Activated naive CD8-positive, alpha-beta T cell treated with anti-CD3 and anti-CD28 coated beads, Interleukin-2, amount 50 U/mL, for 24 hours (primary cell): ENCODE results near the gene MOCS3.
"Not testable (repeated sequence)": the region's sequence is repeated elsewhere in the genome, so short reads cannot be mapped to it uniquely, and the experiment has no call there.

ENCODE experiments used
- ATAC-seq: fragments of 150-1000 bp; cut with Tn5 transposase; one replicate; pipeline ENCODE4 v1.10.0; 2021
- DNase-seq: peaks from one replicate; pipeline ENCODE4 v3.0.0; 2021
- H3K27ac Mint-ChIP-seq: one replicate; pipeline ENCODE4 v1.8.0; 2021; ENCODE audit warnings: mild to moderate bottlenecking, mixed read lengths
- H3K27me3 Mint-ChIP-seq: one replicate; pipeline ENCODE4 v1.8.0; 2021; ENCODE audit warnings: mixed read lengths
- H3K36me3 Mint-ChIP-seq: one replicate; pipeline ENCODE4 v1.8.0; 2021; ENCODE audit warnings: low read depth, mixed read lengths
- H3K4me1 Mint-ChIP-seq: one replicate; pipeline ENCODE4 v1.8.0; 2021; ENCODE audit warnings: mixed read lengths
- H3K4me3 Mint-ChIP-seq: one replicate; pipeline ENCODE4 v1.8.0; 2021; ENCODE audit warnings: mild to moderate bottlenecking, moderate library complexity, mixed read lengths
- H3K9me3 Mint-ChIP-seq: one replicate; pipeline ENCODE4 v1.8.0; 2021; ENCODE audit warnings: mixed read lengths

MOCS3 gene

GRCh38 chr20:50957798-50958614, 612 bp upstream of the MOCS3 start, which contains the start of gene DPM1:
Gene DPM1 (minus strand): TSS chr20:50958532. CDS start chr20:50958523, 9 bp downstream.
- ATAC-seq, result peak; percentile 75
- Mint-ChIP-seq H3K9me3 (no peaks in the 10 kb centered on the region), H3K4me1 (peaks cover 66% of the 10 kb centered on the region), H3K27ac (peak within 1 kb of the TSS; percentile 100), H3K36me3 (peaks cover 55% of the 10 kb centered on the region), H3K27me3 (no peaks in the 10 kb centered on the region), H3K4me3 (peak within 1 kb of the TSS; percentile 95)
- peak; percentile 88 for DNase-seq

- peaks cover 42% of the 10 kb centered on the region for H3K36me3 Mint-ChIP-seq
- ATAC-seq (no peak), DNase-seq (no peak)
- H3K9me3 Mint-ChIP-seq, result no peaks in the 10 kb centered on the region
- H3K27ac Mint-ChIP-seq, result peak overlapping the region; percentile 100
- H3K4me3 Mint-ChIP-seq, result peak overlapping the region; percentile 95
- peaks cover 57% of the 10 kb centered on the region for H3K4me1 Mint-ChIP-seq
- no peaks in the 10 kb centered on the region for H3K27me3 Mint-ChIP-seq
Observed at GRCh38 chr20:50959543-50960126, 1.0 kb downstream of the MOCS3 start.

- H3K9me3 Mint-ChIP-seq, result no peaks in the 10 kb centered on the region
- no peak overlapping the region for H3K4me3 Mint-ChIP-seq
- ATAC-seq (no peak), DNase-seq (no peak)
- H3K36me3 Mint-ChIP-seq, result peaks cover 3% of the 10 kb centered on the region
- H3K4me1 Mint-ChIP-seq, result no peaks in the 10 kb centered on the region
- no peaks in the 10 kb centered on the region for H3K27me3 Mint-ChIP-seq
- H3K27ac Mint-ChIP-seq, result no peak overlapping the region
Observed at GRCh38 chr20:50967586-50967985, 9.0 kb downstream of the MOCS3 start.

- no peaks in the 10 kb centered on the region for H3K9me3 Mint-ChIP-seq
Observed at GRCh38 chr20:50968289-50968688, 9.7 kb downstream of the MOCS3 start.

GRCh38 chr20:50969435-50969834, 10.8 kb downstream of the MOCS3 start:
- Mint-ChIP-seq H3K36me3 (no peaks in the 10 kb centered on the region), H3K9me3 (no peaks in the 10 kb centered on the region), H3K27me3 (peaks cover 2% of the 10 kb centered on the region), H3K4me3 (no peak overlapping the region), H3K27ac (no peak overlapping the region), H3K4me1 (no peaks in the 10 kb centered on the region)
- DNase-seq (no peak), ATAC-seq (no peak)

More at GRCh38 chr20:50968289-50968688, 9.7 kb downstream of the MOCS3 start:
- Mint-ChIP-seq H3K27me3 (peaks cover 2% of the 10 kb centered on the region), H3K27ac (no peak overlapping the region), H3K36me3 (peaks cover 2% of the 10 kb centered on the region), H3K4me3 (no peak overlapping the region), H3K4me1 (no peaks in the 10 kb centered on the region)
- ATAC-seq (no peak), DNase-seq (no peak)

- Mint-ChIP-seq H3K27ac (no peak overlapping the region), H3K4me3 (no peak overlapping the region), H3K27me3 (peaks cover 4% of the 10 kb centered on the region), H3K36me3 (no peaks in the 10 kb centered on the region), H3K4me1 (no peaks in the 10 kb centered on the region), H3K9me3 (no peaks in the 10 kb centered on the region)
- ATAC-seq, result no peak
- DNase-seq, result no peak
Observed at GRCh38 chr20:50969912-50970311, 11.3 kb downstream of the MOCS3 start.

GRCh38 chr20:50975701-50976330, 17.2 kb downstream of the MOCS3 start:
- Mint-ChIP-seq H3K27ac (no peak overlapping the region), H3K4me1 (peaks cover 15% of the 10 kb centered on the region), H3K27me3 (peaks cover 20% of the 10 kb centered on the region), H3K9me3 (no peaks in the 10 kb centered on the region), H3K36me3 (peaks cover 2% of the 10 kb centered on the region), H3K4me3 (no peak overlapping the region)
- no peak for ATAC-seq
- no peak for DNase-seq

GRCh38 chr20:50977066-50978021, 18.7 kb downstream of the MOCS3 start:
- no peaks in the 10 kb centered on the region for H3K9me3 Mint-ChIP-seq
- no peak overlapping the region for H3K4me3 Mint-ChIP-seq
- DNase-seq (no peak), ATAC-seq (no peak)
- H3K36me3 Mint-ChIP-seq, result peaks cover 2% of the 10 kb centered on the region
- H3K4me1 Mint-ChIP-seq, result peaks cover 28% of the 10 kb centered on the region
- H3K27me3 Mint-ChIP-seq, result peaks cover 27% of the 10 kb centered on the region
- no peak overlapping the region for H3K27ac Mint-ChIP-seq

- H3K4me3 Mint-ChIP-seq, ATAC-seq, DNase-seq, H3K36me3 Mint-ChIP-seq, H3K9me3 Mint-ChIP-seq: not testable (repeated sequence)
- Mint-ChIP-seq H3K4me1 (peaks cover 33% of the 10 kb centered on the region), H3K27me3 (peaks cover 33% of the 10 kb centered on the region), H3K27ac (peak overlapping the region; percentile 21)
Observed at GRCh38 chr20:50978533-50978932, 19.9 kb downstream of the MOCS3 start.

GRCh38 chr20:50980071-50980681, 21.6 kb downstream of the MOCS3 start:
- peaks cover 33% of the 10 kb centered on the region for H3K4me1 Mint-ChIP-seq
- H3K36me3 Mint-ChIP-seq, result peaks cover 2% of the 10 kb centered on the region
- DNase-seq, result peak; percentile 68
- no peaks in the 10 kb centered on the region for H3K9me3 Mint-ChIP-seq
- H3K27me3 Mint-ChIP-seq, result peaks cover 44% of the 10 kb centered on the region
- H3K4me3 Mint-ChIP-seq, result peak overlapping the region; percentile 37
- H3K27ac Mint-ChIP-seq, result peak overlapping the region; percentile 95
- ATAC-seq, result peak; percentile 97

GRCh38 chr20:50980851-50981713, 22.5 kb downstream of the MOCS3 start:
- no peak for ATAC-seq
- Mint-ChIP-seq H3K27me3 (peaks cover 45% of the 10 kb centered on the region), H3K36me3 (peaks cover 2% of the 10 kb centered on the region), H3K4me1 (peaks cover 33% of the 10 kb centered on the region), H3K27ac (peak overlapping the region; percentile 95), H3K4me3 (peak overlapping the region; percentile 45), H3K9me3 (no peaks in the 10 kb centered on the region)
- DNase-seq, result peak; percentile 84

- Mint-ChIP-seq H3K4me1 (peaks cover 33% of the 10 kb centered on the region), H3K36me3 (peaks cover 2% of the 10 kb centered on the region), H3K4me3 (no peak overlapping the region), H3K9me3 (no peaks in the 10 kb centered on the region), H3K27me3 (peaks cover 49% of the 10 kb centered on the region), H3K27ac (peak overlapping the region; percentile 79)
- ATAC-seq (no peak), DNase-seq (no peak)
Observed at GRCh38 chr20:50981714-50982048, 23.1 kb downstream of the MOCS3 start.

GRCh38 chr20:50982363-50982762, 23.7 kb downstream of the MOCS3 start:
- peaks cover 33% of the 10 kb centered on the region for H3K4me1 Mint-ChIP-seq
- H3K4me3 Mint-ChIP-seq, result no peak overlapping the region
- H3K36me3 Mint-ChIP-seq, result peaks cover 2% of the 10 kb centered on the region
- ATAC-seq (no peak), DNase-seq (peak; percentile 21)
- peak overlapping the region; percentile 19 for H3K27ac Mint-ChIP-seq
- no peaks in the 10 kb centered on the region for H3K9me3 Mint-ChIP-seq
- peaks cover 51% of the 10 kb centered on the region for H3K27me3 Mint-ChIP-seq
